H9 (cell line): Measurements from ENCODE around the gene XIRP1. TPM values are rescaled to one million over a fixed set of nuclear protein-coding genes. Genes with fewer than 3 reads are reported as not detected.

ENCODE experiments used
- DNase-seq: peaks from one replicate; pipeline ENCODE4 v3.0.0-alpha.2; 2017
- H2AFZ ChIP-seq: one replicate; pipeline ENCODE4 v1.6.1; 2013; ENCODE audit warnings: mild to moderate bottlenecking, low read length, control low read depth, moderate library complexity
- H2AK5ac ChIP-seq: 2 replicates; pipeline ENCODE4 v1.6.1; 2013; ENCODE audit warnings: low read length, control low read depth, mixed read lengths; ENCODE audit not compliant: insufficient read length
- H2BK120ac ChIP-seq: one replicate; pipeline ENCODE4 v1.6.1; 2013; ENCODE audit warnings: low read depth, mild to moderate bottlenecking, low read length, control low read depth, inconsistent platforms; ENCODE audit not compliant: poor library complexity, severe bottlenecking
- H2BK12ac ChIP-seq: 2 replicates; pipeline ENCODE4 v1.6.1; 2013; ENCODE audit warnings: low read length, control low read depth, mixed read lengths, low read depth; ENCODE audit not compliant: insufficient read length
- H2BK15ac ChIP-seq: 2 replicates; pipeline ENCODE4 v1.6.1; 2013; ENCODE audit warnings: low read depth, low read length, control low read depth
- H2BK20ac ChIP-seq: one replicate; pipeline ENCODE4 v1.6.1; 2013; ENCODE audit warnings: low read depth, mild to moderate bottlenecking, low read length, control low read depth, inconsistent platforms; ENCODE audit not compliant: poor library complexity, severe bottlenecking
- H2BK5ac ChIP-seq: 2 replicates; pipeline ENCODE4 v1.6.1; 2013; ENCODE audit warnings: low read length, control low read depth, mixed read lengths; ENCODE audit not compliant: insufficient read length
- H3K14ac ChIP-seq: 2 replicates; pipeline ENCODE4 v1.6.1; 2013; ENCODE audit warnings: low read length, control low read depth; ENCODE audit not compliant: insufficient read depth
- H3K18ac ChIP-seq: 2 replicates; pipeline ENCODE4 v1.6.1; 2013; ENCODE audit warnings: low read depth, mild to moderate bottlenecking, mixed read lengths, low read length, control low read depth; ENCODE audit not compliant: insufficient read length
- H3K23ac ChIP-seq: 2 replicates; pipeline ENCODE4 v1.6.1; 2013; ENCODE audit warnings: low read length, control low read depth, mixed read lengths, low read depth; ENCODE audit not compliant: insufficient read length
- H3K23me2 ChIP-seq: 2 replicates; pipeline ENCODE4 v1.6.1; 2013; ENCODE audit warnings: low read depth, mild to moderate bottlenecking, mixed read lengths, low read length, control low read depth; ENCODE audit not compliant: insufficient read length, poor library complexity, severe bottlenecking
- H3K27ac ChIP-seq: 2 replicates; pipeline ENCODE4 v1.5.1; 2013; ENCODE audit warnings: low read length, control low read depth, mixed read lengths, low read depth; ENCODE audit not compliant: insufficient read length
- H3K27me3 ChIP-seq: 2 replicates; pipeline ENCODE4 v1.6.1; 2013; ENCODE audit warnings: low read length, control low read depth, inconsistent platforms; ENCODE audit not compliant: insufficient read depth
- H3K4ac ChIP-seq: 2 replicates; pipeline ENCODE4 v1.6.1; 2013; ENCODE audit warnings: low read depth, mild to moderate bottlenecking, control low read depth, inconsistent platforms, low read length, moderate library complexity
- H3K4me1 ChIP-seq: 2 replicates; pipeline ENCODE4 v1.6.1; 2013; ENCODE audit warnings: low read length, control low read depth, inconsistent platforms; ENCODE audit not compliant: insufficient read depth
- H3K4me2 ChIP-seq: 2 replicates; pipeline ENCODE4 v1.6.1; 2013; ENCODE audit warnings: low read length, control low read depth, mixed read lengths; ENCODE audit not compliant: insufficient read length, insufficient read depth
- H3K56ac ChIP-seq: 2 replicates; pipeline ENCODE4 v1.6.1; 2013; ENCODE audit warnings: low read depth, mild to moderate bottlenecking, mixed read lengths, low read length, control low read depth; ENCODE audit not compliant: insufficient read length
- H3K79me1 ChIP-seq: 2 replicates; pipeline ENCODE4 v1.6.1; 2013; ENCODE audit warnings: low read depth, mild to moderate bottlenecking, moderate library complexity, low read length, control low read depth, inconsistent platforms; ENCODE audit not compliant: insufficient read depth, poor library complexity, severe bottlenecking
- H3K79me2 ChIP-seq: 2 replicates; pipeline ENCODE4 v1.6.1; 2013; ENCODE audit warnings: low read length, control low read depth, inconsistent platforms; ENCODE audit not compliant: insufficient read depth
- H3K9ac ChIP-seq: 2 replicates; pipeline ENCODE4 v1.6.1; 2013; ENCODE audit warnings: low read length, control low read depth, mixed read lengths; ENCODE audit not compliant: insufficient read length; ENCODE audit errors: extremely low read depth
- H3K9me3 ChIP-seq: one replicate; pipeline ENCODE4 v1.6.1; 2013; ENCODE audit warnings: low read depth, low read length, inconsistent platforms; ENCODE audit not compliant: control insufficient read depth
- H3T11ph ChIP-seq: one replicate; pipeline ENCODE4 v1.6.1; 2013; ENCODE audit warnings: mild to moderate bottlenecking, low read length, control low read depth, inconsistent platforms
- H4K20me1 ChIP-seq: one replicate; pipeline ENCODE4 v1.6.1; 2013; ENCODE audit not compliant: control insufficient read depth, insufficient read length, insufficient read depth
- H4K5ac ChIP-seq: 2 replicates; pipeline ENCODE4 v1.6.1; 2013; ENCODE audit warnings: low read depth, mild to moderate bottlenecking, mixed read lengths, low read length, control low read depth; ENCODE audit not compliant: insufficient read length
- H4K8ac ChIP-seq: replicated peaks from 2 replicates; pipeline ENCODE4 v1.6.1; 2013; ENCODE audit warnings: low read length, control low read depth, mixed read lengths, low read depth; ENCODE audit not compliant: insufficient read length
- H4K91ac ChIP-seq: 2 replicates; pipeline ENCODE4 v1.6.1; 2013; ENCODE audit warnings: low read depth, mild to moderate bottlenecking, moderate library complexity, mixed read lengths, low read length, control low read depth; ENCODE audit not compliant: insufficient read length
- H3K27ac Mint-ChIP-seq, 3 experiments: 2 replicates in 2 of 3; 3 replicates in 1 of 3; pipeline ENCODE4 v1.8.0; 2020 to 2021; ENCODE audit warnings: mixed read lengths in 3 of 3, mild to moderate bottlenecking in 1 of 3, moderate library complexity in 1 of 3
- H3K27me3 Mint-ChIP-seq: 2 replicates; pipeline ENCODE4 v1.8.0; 2021; ENCODE audit warnings: low read depth, mild to moderate bottlenecking, moderate library complexity, mixed read lengths
- H3K36me3 Mint-ChIP-seq, 3 experiments: 2 replicates in 2 of 3; 3 replicates in 1 of 3; pipeline ENCODE4 v1.8.0; 2020 to 2021; ENCODE audit warnings: low read depth in 3 of 3, mixed read lengths in 3 of 3; ENCODE audit not compliant: insufficient read depth in 1 of 3
- H3K4me1 Mint-ChIP-seq, 2 experiments: 2 replicates each; pipeline ENCODE4 v1.8.0; 2020; ENCODE audit warnings: mixed read lengths in 2 of 2
- H3K4me3 Mint-ChIP-seq, 2 experiments: 2 replicates in 1 of 2; 3 replicates in 1 of 2; pipeline ENCODE4 v1.8.0; 2020 to 2021; ENCODE audit warnings: mild to moderate bottlenecking in 2 of 2, mixed read lengths in 2 of 2, moderate library complexity in 1 of 2
- H3K9me3 Mint-ChIP-seq, 2 experiments: 2 replicates in 1 of 2; 3 replicates in 1 of 2; pipeline ENCODE4 v1.8.0; 2020; ENCODE audit warnings: mild to moderate bottlenecking in 2 of 2, mixed read lengths in 2 of 2, moderate library complexity in 1 of 2
- WGBS: extraction: QIAGEN DNeasy Blood & Tissue Kit; methylation state at CpG from one replicate; pipeline ENCODE4 v1.1.7; 2013; ENCODE audit warnings: missing lambda C conversion rate, low lambda C conversion rate, mixed read lengths; ENCODE audit not compliant: insufficient read length; ENCODE audit errors: extremely low coverage; 5-methylcytosine and 5-hydroxymethylcytosine counted together
- total RNA-seq: library from RNA; stranded (reverse); gene quantifications from 2 replicates; pipeline ENCODE4 v1.2.1, GENCODE V29; 2021
- TF ChIP-seq, protein P1 (sequence below): fragments of 200-600 bp; sonication (generic); conservative IDR thresholded peaks from 3 replicates; pipeline ENCODE4 v1.8.0; 2021; ENCODE audit warnings: antibody characterized with exemption, mild to moderate bottlenecking

Gene XIRP1
- total RNA-seq, 1 experiment from 2014 or later = not detected

- no peaks in the 10 kb centered on the region for H4K20me1 ChIP-seq
- H3K79me1 ChIP-seq = no peaks in the 10 kb centered on the region
- no CpG with 5 or more reads among the region's 11 CpGs for WGBS
- peaks cover 4% of the 10 kb centered on the region; the same call in 1 of the 2 replicates for H3K4me1 ChIP-seq
- Mint-ChIP-seq H3K9me3 (no peaks in the 10 kb centered on the region), H3K4me1 (peaks cover 11 to 13% of the 10 kb centered on the region in 2 experiments), H3K27me3 (no peaks in the 10 kb centered on the region; the same call in none of the 2 replicates), H3K27ac (no peak overlapping the region), H3K36me3 (no peaks in the 10 kb centered on the region), H3K4me3 (no peak overlapping the region)
- H3K4me2 ChIP-seq = no peak overlapping the region
- H3K9me3 ChIP-seq = no peaks in the 10 kb centered on the region
- no peaks in the 10 kb centered on the region for H3K27me3 ChIP-seq
- no peak overlapping the region for H3K27ac ChIP-seq
- H4K91ac ChIP-seq = no peak overlapping the region
- H3K79me2 ChIP-seq = no peaks in the 10 kb centered on the region
- no peaks in the 10 kb centered on the region for H3K23me2 ChIP-seq
- H2BK12ac ChIP-seq = no peak overlapping the region
- TF ChIP-seq, protein P1, sequence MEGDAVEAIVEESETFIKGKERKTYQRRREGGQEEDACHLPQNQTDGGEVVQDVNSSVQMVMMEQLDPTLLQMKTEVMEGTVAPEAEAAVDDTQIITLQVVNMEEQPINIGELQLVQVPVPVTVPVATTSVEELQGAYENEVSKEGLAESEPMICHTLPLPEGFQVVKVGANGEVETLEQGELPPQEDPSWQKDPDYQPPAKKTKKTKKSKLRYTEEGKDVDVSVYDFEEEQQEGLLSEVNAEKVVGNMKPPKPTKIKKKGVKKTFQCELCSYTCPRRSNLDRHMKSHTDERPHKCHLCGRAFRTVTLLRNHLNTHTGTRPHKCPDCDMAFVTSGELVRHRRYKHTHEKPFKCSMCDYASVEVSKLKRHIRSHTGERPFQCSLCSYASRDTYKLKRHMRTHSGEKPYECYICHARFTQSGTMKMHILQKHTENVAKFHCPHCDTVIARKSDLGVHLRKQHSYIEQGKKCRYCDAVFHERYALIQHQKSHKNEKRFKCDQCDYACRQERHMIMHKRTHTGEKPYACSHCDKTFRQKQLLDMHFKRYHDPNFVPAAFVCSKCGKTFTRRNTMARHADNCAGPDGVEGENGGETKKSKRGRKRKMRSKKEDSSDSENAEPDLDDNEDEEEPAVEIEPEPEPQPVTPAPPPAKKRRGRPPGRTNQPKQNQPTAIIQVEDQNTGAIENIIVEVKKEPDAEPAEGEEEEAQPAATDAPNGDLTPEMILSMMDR = no peak
- H2BK120ac ChIP-seq = no peak overlapping the region
- H3K4ac ChIP-seq = no peak overlapping the region
- H2BK5ac ChIP-seq = no peak overlapping the region
- H2BK15ac ChIP-seq = no peak overlapping the region
- H3K23ac ChIP-seq = no peak overlapping the region
- H3K9ac ChIP-seq = no peak overlapping the region
- H2AK5ac ChIP-seq = no peak overlapping the region
- no peak overlapping the region for H3K14ac ChIP-seq
- H3K18ac ChIP-seq = no peak overlapping the region
- no peak overlapping the region for H4K8ac ChIP-seq
- H3K56ac ChIP-seq = no peak overlapping the region
- H3T11ph ChIP-seq = no peak overlapping the region
- DNase-seq = no peak
- no peak overlapping the region for H2BK20ac ChIP-seq
- no peak overlapping the region for H4K5ac ChIP-seq
- no peak overlapping the region for H2AFZ ChIP-seq
Observed at GRCh38 chr3:39186692-39187151, 5.7 kb downstream of the XIRP1 start.
